SH-SY5Y (cell line): ENCODE measurements around the gene TRPV3.

Source experiments
- GATA2 ChIP-seq: IDR thresholded peaks from 2 replicates; pipeline ENCODE4 v1.6.1; 2011; ENCODE audit warnings: mild to moderate bottlenecking, low read depth, low read length
- GATA3 ChIP-seq: IDR thresholded peaks from 2 replicates; pipeline ENCODE4 v1.6.1; 2011; ENCODE audit warnings: low read depth, mild to moderate bottlenecking, low read length, moderate library complexity

- TF ChIP-seq GATA2 = no peak
- no peak for TF ChIP-seq GATA3
Observed at GRCh38 chr17:3505008-3505407, 52.6 kb downstream of the TRPV3 start.
